ENCODE results near the gene SCRN1.

The SCRN1 gene

DNA sequence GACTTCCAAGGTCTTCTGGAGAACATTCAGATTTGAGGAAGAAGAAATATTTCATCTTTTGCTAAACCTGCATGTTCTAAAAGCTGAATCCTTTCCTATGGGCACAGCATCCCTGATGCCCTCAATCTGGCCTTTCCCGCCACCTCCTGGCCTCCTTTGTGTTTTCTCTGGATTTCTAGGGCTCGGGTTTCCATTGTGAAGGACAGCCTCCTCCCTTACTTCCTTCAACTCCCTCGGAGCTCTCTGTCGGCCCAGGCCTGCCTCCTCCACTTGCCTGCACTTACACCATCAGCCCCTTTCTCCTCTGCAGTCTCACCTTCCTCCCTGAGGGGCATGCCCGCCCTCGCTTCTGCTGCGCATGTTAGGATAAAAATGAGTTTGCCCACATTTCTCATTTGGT, 107.9 kb downstream of the SCRN1 start:
- Histone ChIP-seq H3K4me2 (ENCODE audit: insufficient read depth, low read length, poor library complexity, severe bottlenecking) (no peak overlapping the region), H4K8ac (ENCODE audit: low read depth, low read length) (no peak overlapping the region), H2BK12ac (ENCODE audit: low read length) (no peak overlapping the region), H2AFZ (ENCODE audit: low read length) (peak overlapping the region; percentile 70), H3K27me3 (ENCODE audit: control insufficient read depth in 3 of 3, insufficient read depth in 3 of 3, low read depth in 1 of 3, low read length in 3 of 3) (peaks cover 0 to 46% (median 0%) of the 10 kb centered on the region in 3 experiments), H3K23ac (ENCODE audit: low read depth, low read length, poor library complexity) (no peak overlapping the region), H3K36me3 (replicated peaks in 1 of 2; ENCODE audit: control insufficient read depth in 2 of 2, insufficient read depth in 2 of 2, low read length in 2 of 2) (peaks cover 0 to 2% of the 10 kb centered on the region in 2 donors), H2BK15ac (ENCODE audit: low read length) (no peak overlapping the region), H2BK5ac (ENCODE audit: low read length) (no peak overlapping the region), H3K9ac (ENCODE audit: low read depth, low read length, poor library complexity) (no peak overlapping the region), H3K79me1 (ENCODE audit: low read depth, low read length) (no peaks in the 10 kb centered on the region), H2BK120ac (ENCODE audit: low read depth, low read length) (no peak overlapping the region), H3K27ac (replicated peaks; ENCODE audit: low read length) (no peak overlapping the region), H3K18ac (ENCODE audit: low read length) (peak overlapping the region; percentile 42), H3K14ac (ENCODE audit: low read length) (no peak overlapping the region), H2AK5ac (ENCODE audit: low read depth, low read length) (no peak overlapping the region), H3K9me3 (replicated peaks in 1 of 2; ENCODE audit: control insufficient read depth in 2 of 2, insufficient read depth in 1 of 2, low read depth in 1 of 2, low read length in 2 of 2) (no peaks in the 10 kb centered on the region), H3K4ac (ENCODE audit: low read length) (no peak overlapping the region), H4K91ac (ENCODE audit: low read depth, low read length, poor library complexity) (no peak overlapping the region), H3K4me1 (ENCODE audit: control insufficient read depth in 2 of 2, insufficient read depth in 1 of 2, low read depth in 1 of 2, low read length in 2 of 2) (peaks cover 0 to 10% of the 10 kb centered on the region in 2 donors), H3K4me3 (ENCODE audit: low read length in 2 of 2) (no peak overlapping the region)
- WGBS, 2 donors (ENCODE audit: extremely low coverage in 2 of 2, insufficient read length in 2 of 2, insufficient replicate concordance in 1 of 2) = no CpG with 5 or more reads among the region's 7 CpGs
- DNase-seq (ENCODE audit: low spot score) = peak; percentile 33

DNA sequence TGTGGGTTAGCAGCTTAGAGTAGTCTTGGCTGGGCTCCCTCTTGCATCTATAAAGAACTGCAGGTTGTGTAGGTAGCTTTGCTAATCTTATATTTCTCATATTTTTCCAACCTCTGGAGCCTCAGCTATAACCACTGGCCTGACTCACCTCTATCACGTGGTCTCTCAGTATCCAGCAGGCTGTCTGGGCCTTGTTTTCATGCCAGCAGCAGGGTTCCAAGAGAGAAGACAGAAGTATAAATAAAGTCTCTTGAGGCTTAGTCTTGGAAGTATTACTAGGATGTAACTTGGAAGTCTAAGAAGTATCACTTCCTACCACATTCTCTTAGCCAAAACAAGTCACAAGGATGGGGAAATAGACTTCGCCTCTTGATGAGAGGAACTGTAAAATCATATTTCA, 110.0 kb downstream of the SCRN1 start:
- H4K91ac ChIP-seq (ENCODE audit: low read depth, low read length, poor library complexity) = no peak overlapping the region
- no peaks in the 10 kb centered on the region for H3K9me3 ChIP-seq (replicated peaks in 1 of 2; ENCODE audit: control insufficient read depth in 2 of 2, insufficient read depth in 1 of 2, low read depth in 1 of 2, low read length in 2 of 2)
- H2AFZ ChIP-seq (ENCODE audit: low read length) = no peak overlapping the region
- no peak overlapping the region for H3K4me3 ChIP-seq (ENCODE audit: low read length in 2 of 2)
- H2BK120ac ChIP-seq (ENCODE audit: low read depth, low read length) = no peak overlapping the region
- WGBS, 2 donors (ENCODE audit: extremely low coverage in 2 of 2, insufficient read length in 2 of 2, insufficient replicate concordance in 1 of 2) = no CpG with 5 or more reads among the region's 2 CpGs
- H2BK12ac ChIP-seq (ENCODE audit: low read length) = no peak overlapping the region
- no peak overlapping the region for H2BK5ac ChIP-seq (ENCODE audit: low read length)
- peaks cover 0 to 9% of the 10 kb centered on the region in 2 donors for H3K4me1 ChIP-seq (ENCODE audit: control insufficient read depth in 2 of 2, insufficient read depth in 1 of 2, low read depth in 1 of 2, low read length in 2 of 2)
- no peak for DNase-seq (ENCODE audit: low spot score)
- no peak overlapping the region for H3K23ac ChIP-seq (ENCODE audit: low read depth, low read length, poor library complexity)
- H3K27ac ChIP-seq (replicated peaks; ENCODE audit: low read length) = no peak overlapping the region
- no peak overlapping the region for H3K4me2 ChIP-seq (ENCODE audit: insufficient read depth, low read length, poor library complexity, severe bottlenecking)
- no peak overlapping the region for H2BK15ac ChIP-seq (ENCODE audit: low read length)
- no peak overlapping the region for H4K8ac ChIP-seq (ENCODE audit: low read depth, low read length)
- H2AK5ac ChIP-seq (ENCODE audit: low read depth, low read length) = no peak overlapping the region
- H3K9ac ChIP-seq (ENCODE audit: low read depth, low read length, poor library complexity) = no peak overlapping the region
- no peaks in the 10 kb centered on the region for H3K79me1 ChIP-seq (ENCODE audit: low read depth, low read length)
- H3K14ac ChIP-seq (ENCODE audit: low read length) = no peak overlapping the region
- H3K36me3 ChIP-seq (replicated peaks in 1 of 2; ENCODE audit: control insufficient read depth in 2 of 2, insufficient read depth in 2 of 2, low read length in 2 of 2) = peaks cover 0 to 2% of the 10 kb centered on the region in 2 donors
- H3K4ac ChIP-seq (ENCODE audit: low read length) = no peak overlapping the region
- H3K18ac ChIP-seq (ENCODE audit: low read length) = no peak overlapping the region
- peaks cover 0 to 32% (median 0%) of the 10 kb centered on the region in 3 experiments for H3K27me3 ChIP-seq (ENCODE audit: control insufficient read depth in 3 of 3, insufficient read depth in 3 of 3, low read depth in 1 of 3, low read length in 3 of 3)

DNA sequence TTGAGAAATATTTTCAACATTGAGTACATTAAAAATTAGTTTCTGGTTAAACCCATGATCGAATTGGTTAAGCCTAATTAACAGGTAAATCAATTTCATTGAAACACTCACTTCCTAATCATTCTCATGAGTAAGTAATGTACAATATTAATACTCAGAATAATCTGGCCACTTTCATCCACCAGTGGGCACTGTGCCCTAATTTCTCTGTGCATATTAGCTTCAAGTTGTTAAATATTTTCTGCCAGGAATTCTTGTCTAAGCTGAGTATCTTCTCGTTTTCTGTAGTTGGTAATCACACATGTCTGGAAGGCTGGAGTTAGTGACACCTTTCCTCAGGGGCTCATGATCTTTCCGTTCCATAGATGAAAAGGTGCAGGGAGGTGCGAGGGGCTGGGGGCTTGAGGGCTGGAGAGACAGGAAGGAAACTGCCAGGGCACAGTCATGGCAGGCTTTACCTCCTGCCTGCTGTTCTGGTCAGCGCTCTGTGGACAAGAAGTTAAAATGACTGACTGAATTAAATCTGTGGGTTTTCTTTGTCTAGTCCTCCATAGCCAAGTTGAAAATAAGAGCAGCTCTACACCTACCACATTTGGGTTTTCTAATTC, 111.4 kb downstream of the SCRN1 start:
- Histone ChIP-seq H2BK120ac (ENCODE audit: low read depth, low read length) (no peak overlapping the region), H2BK12ac (ENCODE audit: low read length) (no peak overlapping the region), H3K79me1 (ENCODE audit: low read depth, low read length) (no peaks in the 10 kb centered on the region), H3K4me1 (ENCODE audit: control insufficient read depth in 2 of 2, insufficient read depth in 1 of 2, low read depth in 1 of 2, low read length in 2 of 2) (peaks cover 0 to 2% of the 10 kb centered on the region in 2 donors), H3K27ac (replicated peaks; ENCODE audit: low read length) (no peak overlapping the region), H3K14ac (ENCODE audit: low read length) (no peak overlapping the region), H2BK5ac (ENCODE audit: low read length) (no peak overlapping the region), H3K18ac (ENCODE audit: low read length) (no peak overlapping the region), H3K36me3 (replicated peaks in 1 of 2; ENCODE audit: control insufficient read depth in 2 of 2, insufficient read depth in 2 of 2, low read length in 2 of 2) (peaks cover 0 to 2% of the 10 kb centered on the region in 2 donors), H3K4ac (ENCODE audit: low read length) (no peak overlapping the region), H4K8ac (ENCODE audit: low read depth, low read length) (no peak overlapping the region), H3K4me2 (ENCODE audit: insufficient read depth, low read length, poor library complexity, severe bottlenecking) (no peak overlapping the region), H2BK15ac (ENCODE audit: low read length) (no peak overlapping the region), H3K4me3 (ENCODE audit: low read length in 2 of 2) (no peak overlapping the region), H3K9me3 (replicated peaks in 1 of 2; ENCODE audit: control insufficient read depth in 2 of 2, insufficient read depth in 1 of 2, low read depth in 1 of 2, low read length in 2 of 2) (no peaks in the 10 kb centered on the region), H4K91ac (ENCODE audit: low read depth, low read length, poor library complexity) (no peak overlapping the region), H3K27me3 (ENCODE audit: control insufficient read depth in 3 of 3, insufficient read depth in 3 of 3, low read depth in 1 of 3, low read length in 3 of 3) (peaks cover 0 to 23% (median 0%) of the 10 kb centered on the region in 3 experiments), H2AFZ (ENCODE audit: low read length) (no peak overlapping the region), H3K23ac (ENCODE audit: low read depth, low read length, poor library complexity) (no peak overlapping the region), H3K9ac (ENCODE audit: low read depth, low read length, poor library complexity) (no peak overlapping the region), H2AK5ac (ENCODE audit: low read depth, low read length) (no peak overlapping the region)
- no CpG with 5 or more reads among the region's 5 CpGs for WGBS, 2 donors (ENCODE audit: extremely low coverage in 2 of 2, insufficient read length in 2 of 2, insufficient replicate concordance in 1 of 2)
- DNase-seq (ENCODE audit: low spot score) = no peak

DNA sequence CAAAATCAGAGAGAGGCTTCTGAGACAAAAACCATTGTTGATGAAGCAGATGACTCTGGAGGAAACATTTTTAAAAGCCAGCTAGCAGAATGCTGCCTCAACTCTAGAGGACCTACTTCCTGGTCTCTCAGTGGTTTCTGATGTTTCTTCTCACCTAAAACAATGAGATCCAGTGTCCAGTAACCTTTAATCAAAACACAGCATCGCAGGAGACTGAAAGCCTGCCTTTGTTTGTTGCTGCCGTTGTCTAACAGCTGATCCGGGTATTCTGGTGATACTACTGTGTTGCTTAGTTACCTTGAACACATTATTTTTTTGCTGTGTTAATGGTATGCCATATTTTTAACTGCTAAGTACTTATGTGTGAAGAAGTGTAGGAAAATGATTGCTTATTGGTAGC, 112.4 kb downstream of the SCRN1 start:
- H3K79me1 ChIP-seq (ENCODE audit: low read depth, low read length) = no peaks in the 10 kb centered on the region
- no peak overlapping the region for H2AFZ ChIP-seq (ENCODE audit: low read length)
- H2BK15ac ChIP-seq (ENCODE audit: low read length) = no peak overlapping the region
- H3K36me3 ChIP-seq (replicated peaks in 1 of 2; ENCODE audit: control insufficient read depth in 2 of 2, insufficient read depth in 2 of 2, low read length in 2 of 2) = peaks cover 0 to 2% of the 10 kb centered on the region in 2 donors
- H3K4me1 ChIP-seq (ENCODE audit: control insufficient read depth in 2 of 2, insufficient read depth in 1 of 2, low read depth in 1 of 2, low read length in 2 of 2) = peaks cover 0 to 2% of the 10 kb centered on the region in 2 donors
- H3K9me3 ChIP-seq (replicated peaks in 1 of 2; ENCODE audit: control insufficient read depth in 2 of 2, insufficient read depth in 1 of 2, low read depth in 1 of 2, low read length in 2 of 2) = no peaks in the 10 kb centered on the region
- H3K27me3 ChIP-seq (ENCODE audit: control insufficient read depth in 3 of 3, insufficient read depth in 3 of 3, low read depth in 1 of 3, low read length in 3 of 3) = peaks cover 0 to 17% (median 0%) of the 10 kb centered on the region in 3 experiments
- no peak overlapping the region for H3K14ac ChIP-seq (ENCODE audit: low read length)
- H3K23ac ChIP-seq (ENCODE audit: low read depth, low read length, poor library complexity) = no peak overlapping the region
- no CpG with 5 or more reads among the region's 3 CpGs for WGBS, 2 donors (ENCODE audit: extremely low coverage in 2 of 2, insufficient read length in 2 of 2, insufficient replicate concordance in 1 of 2)
- H2BK120ac ChIP-seq (ENCODE audit: low read depth, low read length) = no peak overlapping the region
- no peak overlapping the region for H3K18ac ChIP-seq (ENCODE audit: low read length)
- no peak overlapping the region for H3K27ac ChIP-seq (replicated peaks; ENCODE audit: low read length)
- H3K4me3 ChIP-seq (ENCODE audit: low read length in 2 of 2) = no peak overlapping the region
- H2AK5ac ChIP-seq (ENCODE audit: low read depth, low read length) = no peak overlapping the region
- H4K8ac ChIP-seq (ENCODE audit: low read depth, low read length) = no peak overlapping the region
- no peak overlapping the region for H3K4me2 ChIP-seq (ENCODE audit: insufficient read depth, low read length, poor library complexity, severe bottlenecking)
- no peak overlapping the region for H3K9ac ChIP-seq (ENCODE audit: low read depth, low read length, poor library complexity)
- H2BK12ac ChIP-seq (ENCODE audit: low read length) = no peak overlapping the region
- no peak overlapping the region for H2BK5ac ChIP-seq (ENCODE audit: low read length)
- no peak for DNase-seq (ENCODE audit: low spot score)
- no peak overlapping the region for H3K4ac ChIP-seq (ENCODE audit: low read length)
- no peak overlapping the region for H4K91ac ChIP-seq (ENCODE audit: low read depth, low read length, poor library complexity)

Measured in neuronal stem cell (in vitro differentiated cells).